Chondrocyte (in vitro differentiated cells): Measurements from ENCODE around the gene MBD5. TPM values are rescaled to one million over a fixed set of nuclear protein-coding genes. Genes with fewer than 3 reads are reported as not detected.

Experiments used
- DNase-seq: peaks from one replicate; pipeline ENCODE4 v3.0.0; 2021; ENCODE audit warnings: mixed read lengths, low spot score
- H3K27ac Mint-ChIP-seq: one replicate; pipeline ENCODE4 v1.8.0; 2021; ENCODE audit warnings: mild to moderate bottlenecking, moderate library complexity, mixed read lengths; ENCODE audit not compliant: unreplicated experiment
- H3K27me3 Mint-ChIP-seq: 2 replicates; pipeline ENCODE4 v1.8.0; 2021; ENCODE audit warnings: low read depth, mixed read lengths
- H3K36me3 Mint-ChIP-seq: 2 replicates; pipeline ENCODE4 v1.8.0; 2021; ENCODE audit warnings: low read depth, mixed read lengths
- H3K4me1 Mint-ChIP-seq: 2 replicates; pipeline ENCODE4 v1.8.0; 2021; ENCODE audit warnings: low read depth, mild to moderate bottlenecking, mixed read lengths
- H3K4me3 Mint-ChIP-seq: one replicate; pipeline ENCODE4 v1.8.0; 2021; ENCODE audit warnings: mild to moderate bottlenecking, moderate library complexity, mixed read lengths; ENCODE audit not compliant: unreplicated experiment
- H3K9me3 Mint-ChIP-seq: 2 replicates; pipeline ENCODE4 v1.8.0; 2021; ENCODE audit warnings: low read depth, mixed read lengths
- total RNA-seq: library from RNA; stranded (reverse); gene quantifications from 3 replicates; pipeline ENCODE4 v1.2.1, GENCODE V29; 2021
- TF ChIP-seq, protein P1 (sequence below): fragments of 200-600 bp; sonication (generic); IDR thresholded peaks from 2 replicates; pipeline ENCODE4 v1.5.0; 2021; ENCODE audit warnings: antibody characterized with exemption, mild to moderate bottlenecking, moderate library complexity

Gene MBD5
- total RNA-seq, 1 donor from 2014 or later = 31.1 TPM

DNA sequence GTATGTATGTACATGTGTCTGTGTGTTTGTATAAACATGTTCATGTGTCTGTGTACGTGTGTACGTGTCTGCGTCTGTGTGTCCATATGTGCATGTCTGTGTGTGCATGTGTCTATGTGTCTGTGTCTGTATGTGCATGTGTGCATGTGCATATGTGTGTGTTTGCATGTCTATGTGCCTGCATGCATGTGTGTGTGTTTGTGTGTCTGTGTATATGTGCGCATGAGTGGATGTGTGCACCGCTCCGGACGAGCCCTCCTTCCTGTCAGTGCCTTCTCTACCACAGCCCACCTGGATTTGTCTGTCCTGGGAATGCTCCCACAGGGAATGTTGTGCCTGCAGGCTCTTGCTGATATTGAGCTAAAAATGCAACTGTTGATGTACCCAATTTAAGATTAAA, 510.3 kb downstream of the MBD5 start:
- no peaks in the 10 kb centered on the region for H3K36me3 Mint-ChIP-seq
- H3K27ac Mint-ChIP-seq = no peak overlapping the region
- H3K4me3 Mint-ChIP-seq = no peak overlapping the region
- H3K4me1 Mint-ChIP-seq = no peaks in the 10 kb centered on the region
- no peak for DNase-seq
- no peaks in the 10 kb centered on the region for H3K27me3 Mint-ChIP-seq
- TF ChIP-seq, protein P1, sequence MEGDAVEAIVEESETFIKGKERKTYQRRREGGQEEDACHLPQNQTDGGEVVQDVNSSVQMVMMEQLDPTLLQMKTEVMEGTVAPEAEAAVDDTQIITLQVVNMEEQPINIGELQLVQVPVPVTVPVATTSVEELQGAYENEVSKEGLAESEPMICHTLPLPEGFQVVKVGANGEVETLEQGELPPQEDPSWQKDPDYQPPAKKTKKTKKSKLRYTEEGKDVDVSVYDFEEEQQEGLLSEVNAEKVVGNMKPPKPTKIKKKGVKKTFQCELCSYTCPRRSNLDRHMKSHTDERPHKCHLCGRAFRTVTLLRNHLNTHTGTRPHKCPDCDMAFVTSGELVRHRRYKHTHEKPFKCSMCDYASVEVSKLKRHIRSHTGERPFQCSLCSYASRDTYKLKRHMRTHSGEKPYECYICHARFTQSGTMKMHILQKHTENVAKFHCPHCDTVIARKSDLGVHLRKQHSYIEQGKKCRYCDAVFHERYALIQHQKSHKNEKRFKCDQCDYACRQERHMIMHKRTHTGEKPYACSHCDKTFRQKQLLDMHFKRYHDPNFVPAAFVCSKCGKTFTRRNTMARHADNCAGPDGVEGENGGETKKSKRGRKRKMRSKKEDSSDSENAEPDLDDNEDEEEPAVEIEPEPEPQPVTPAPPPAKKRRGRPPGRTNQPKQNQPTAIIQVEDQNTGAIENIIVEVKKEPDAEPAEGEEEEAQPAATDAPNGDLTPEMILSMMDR = no peak
- H3K9me3 Mint-ChIP-seq = no peaks in the 10 kb centered on the region

DNA sequence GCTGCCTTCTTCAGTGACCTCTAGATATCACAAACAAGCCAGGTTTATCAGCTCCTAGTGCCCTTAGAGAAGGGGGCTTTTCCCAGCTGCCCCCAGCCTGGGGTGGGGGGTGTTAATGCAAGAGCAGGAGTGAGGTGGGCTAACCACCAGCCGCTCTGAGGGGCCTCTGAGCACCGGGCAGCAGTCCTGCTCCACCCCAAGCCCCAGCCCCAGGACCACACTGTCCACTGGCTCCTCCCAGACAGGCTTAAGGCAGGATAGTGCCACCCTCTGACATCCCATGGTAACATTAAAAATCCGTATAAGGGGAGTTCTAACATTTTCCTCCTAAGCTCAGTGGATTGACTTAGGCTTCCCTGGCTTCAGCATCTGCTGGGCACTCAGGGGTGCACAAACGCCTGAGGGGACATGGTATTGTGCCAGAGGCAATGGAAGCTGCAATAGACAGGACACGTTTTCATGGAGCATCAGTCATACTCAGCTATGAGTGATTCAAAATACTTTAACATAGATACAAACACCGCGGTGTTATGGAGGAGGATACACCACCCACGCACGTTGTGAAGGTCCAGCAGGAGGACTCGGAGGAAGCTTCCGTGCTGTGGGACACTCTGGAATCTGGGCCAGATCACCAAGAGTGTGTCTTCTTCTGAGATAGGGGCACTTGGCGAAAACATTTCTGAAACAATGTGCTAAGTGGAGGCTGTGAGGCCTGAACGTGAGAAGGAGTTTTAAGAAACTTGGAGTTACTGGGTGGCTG, 511.0 kb downstream of the MBD5 start:
- no peak for DNase-seq
- Mint-ChIP-seq H3K27ac (no peak overlapping the region), H3K4me1 (no peaks in the 10 kb centered on the region), H3K27me3 (no peaks in the 10 kb centered on the region), H3K4me3 (no peak overlapping the region), H3K36me3 (no peaks in the 10 kb centered on the region), H3K9me3 (no peaks in the 10 kb centered on the region)
- TF ChIP-seq, protein P1 = no peak

DNA sequence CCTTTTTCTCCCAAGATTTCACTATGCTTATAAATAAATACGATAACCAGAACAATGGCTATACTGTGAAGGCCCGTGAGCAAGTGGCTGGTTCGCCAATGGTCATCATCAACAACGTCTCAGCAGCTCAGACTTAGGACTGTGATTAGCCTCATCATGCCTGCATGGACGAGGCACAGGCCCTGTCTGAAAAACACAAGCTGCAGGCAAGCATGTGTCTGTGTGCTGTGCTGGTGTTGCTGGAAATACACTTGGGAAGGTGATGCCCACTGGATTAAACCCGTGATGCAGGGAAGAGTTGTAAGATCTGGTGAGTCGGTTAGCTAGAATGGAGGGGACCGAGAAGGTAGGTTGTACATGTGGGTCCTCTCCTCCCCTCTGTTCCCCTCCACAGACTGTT, 512.1 kb downstream of the MBD5 start:
- H3K36me3 Mint-ChIP-seq = no peaks in the 10 kb centered on the region
- no peak overlapping the region for H3K4me3 Mint-ChIP-seq
- no peaks in the 10 kb centered on the region for H3K9me3 Mint-ChIP-seq
- no peaks in the 10 kb centered on the region for H3K27me3 Mint-ChIP-seq
- no peaks in the 10 kb centered on the region for H3K4me1 Mint-ChIP-seq
- no peak overlapping the region for H3K27ac Mint-ChIP-seq
- TF ChIP-seq, protein P1 = no peak
- no peak for DNase-seq

DNA sequence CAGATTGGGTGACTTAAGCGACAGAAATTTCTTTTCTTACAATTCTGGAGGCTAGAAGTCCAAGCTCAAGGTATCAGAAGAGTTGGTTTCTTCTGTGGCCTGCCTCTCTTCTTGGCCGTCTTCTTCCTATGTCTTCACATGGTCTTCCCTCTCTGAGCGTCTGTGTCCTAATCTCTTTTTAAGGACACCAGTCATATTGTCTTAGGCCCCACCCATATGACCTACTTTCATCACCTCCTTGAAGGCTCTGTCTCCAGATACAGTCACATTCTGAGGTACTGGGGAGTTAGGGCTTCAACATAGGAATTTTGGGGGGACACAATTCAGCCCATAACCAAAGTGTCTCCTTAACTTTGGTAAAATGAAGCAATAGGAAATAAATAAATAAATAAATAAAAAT, 512.8 kb downstream of the MBD5 start:
- TF ChIP-seq, protein P1 = no peak
- H3K4me3 Mint-ChIP-seq = no peak overlapping the region
- H3K36me3 Mint-ChIP-seq = no peaks in the 10 kb centered on the region
- no peak for DNase-seq
- H3K4me1 Mint-ChIP-seq = no peaks in the 10 kb centered on the region
- no peak overlapping the region for H3K27ac Mint-ChIP-seq
- no peaks in the 10 kb centered on the region for H3K27me3 Mint-ChIP-seq
- no peaks in the 10 kb centered on the region for H3K9me3 Mint-ChIP-seq

DNA sequence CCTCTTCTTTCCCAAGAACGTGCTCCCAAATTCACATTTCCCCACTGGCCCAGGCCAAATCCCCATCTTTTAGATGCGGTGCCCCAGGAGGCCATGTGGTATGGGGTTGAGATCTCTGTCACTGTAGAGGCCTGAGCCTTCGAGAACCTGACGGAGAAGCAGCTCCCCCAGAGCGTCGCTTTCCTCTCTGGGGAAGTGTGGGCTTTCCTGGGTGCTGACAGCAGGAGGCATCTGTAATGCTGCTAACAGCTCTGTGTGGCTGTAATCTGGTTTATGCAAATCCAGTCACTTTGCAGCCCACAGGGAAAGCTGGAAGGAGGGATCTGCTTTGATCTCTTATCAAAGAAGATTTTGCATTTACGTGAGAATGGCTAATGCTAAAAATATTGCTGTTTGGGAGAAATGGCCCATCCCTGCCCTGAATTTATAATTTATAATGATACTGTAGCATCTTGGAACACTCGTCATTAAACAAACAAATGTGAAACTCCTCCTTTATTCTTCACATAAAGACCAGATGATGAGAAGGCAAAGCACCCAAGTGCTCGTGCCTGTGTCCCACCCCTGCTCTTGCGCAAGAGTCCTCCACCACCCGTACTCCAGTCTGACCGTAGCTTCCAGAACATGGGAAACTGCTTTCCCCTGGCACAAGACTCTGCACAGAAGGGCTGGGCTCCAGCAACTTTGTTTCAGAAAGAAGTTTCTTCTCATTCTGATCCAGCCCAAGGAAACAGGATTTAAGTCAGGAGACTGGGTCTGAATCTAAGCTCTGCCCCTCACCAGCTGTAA, 513.7 kb downstream of the MBD5 start:
- no peak for DNase-seq
- Mint-ChIP-seq H3K36me3 (no peaks in the 10 kb centered on the region), H3K4me3 (no peak overlapping the region), H3K9me3 (no peaks in the 10 kb centered on the region), H3K27ac (no peak overlapping the region), H3K27me3 (no peaks in the 10 kb centered on the region), H3K4me1 (no peaks in the 10 kb centered on the region)
- TF ChIP-seq, protein P1 = no peak
